Testis (tissue), 2 donors: ENCODE data around the gene METTL25B.

ENCODE experiments used
- POLR2A ChIP-seq: fragments of 450-650 bp; IDR thresholded peaks from one replicate; pipeline ENCODE4 v1.6.1; 2017; ENCODE audit warnings: antibody characterized with exemption, mild to moderate bottlenecking, moderate library complexity
- TF ChIP-seq, protein P1 (sequence below), 3 experiments: fragments of 450-650 bp in 2 of 3; fragments of 200-600 bp in 1 of 3; sonication (generic) in 1 of 3; IDR thresholded peaks; one replicate each; pipeline ENCODE4 v1.5.1; 2016 to 2019; ENCODE audit warnings: antibody characterized with exemption in 3 of 3, mild to moderate bottlenecking in 2 of 3, moderate library complexity in 1 of 3

DNA sequence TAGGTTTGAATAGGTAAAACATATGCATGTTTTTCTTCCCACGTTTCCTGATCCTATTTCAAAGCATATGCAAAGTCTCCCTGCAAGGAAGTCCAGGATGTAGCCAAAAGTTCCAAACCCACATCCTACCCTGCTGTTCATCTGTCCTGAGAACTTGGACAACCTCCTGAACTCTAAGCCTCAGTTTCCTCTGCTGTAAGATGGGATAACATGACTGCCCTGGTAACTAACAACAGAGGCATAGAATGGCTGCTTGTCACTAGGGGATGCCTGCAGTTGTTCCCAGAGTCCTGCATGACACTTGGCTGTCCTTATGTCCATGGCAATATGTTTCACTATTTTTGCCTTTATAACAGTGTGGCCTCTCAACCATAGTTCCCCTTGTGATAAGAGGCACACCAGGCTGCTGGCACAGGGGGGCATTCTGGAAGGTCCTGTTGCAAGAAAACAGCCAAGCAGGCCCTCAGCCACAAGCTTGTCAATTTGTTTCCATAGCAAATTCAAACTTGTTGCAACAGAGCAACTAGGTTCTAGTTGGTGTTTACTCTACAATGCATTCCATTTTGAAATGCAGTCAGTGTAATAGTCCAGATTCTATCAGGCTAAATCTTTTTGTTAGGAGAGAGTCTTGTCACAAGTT is 24.7 kb downstream of the METTL25B start:
- TF ChIP-seq, protein P1, sequence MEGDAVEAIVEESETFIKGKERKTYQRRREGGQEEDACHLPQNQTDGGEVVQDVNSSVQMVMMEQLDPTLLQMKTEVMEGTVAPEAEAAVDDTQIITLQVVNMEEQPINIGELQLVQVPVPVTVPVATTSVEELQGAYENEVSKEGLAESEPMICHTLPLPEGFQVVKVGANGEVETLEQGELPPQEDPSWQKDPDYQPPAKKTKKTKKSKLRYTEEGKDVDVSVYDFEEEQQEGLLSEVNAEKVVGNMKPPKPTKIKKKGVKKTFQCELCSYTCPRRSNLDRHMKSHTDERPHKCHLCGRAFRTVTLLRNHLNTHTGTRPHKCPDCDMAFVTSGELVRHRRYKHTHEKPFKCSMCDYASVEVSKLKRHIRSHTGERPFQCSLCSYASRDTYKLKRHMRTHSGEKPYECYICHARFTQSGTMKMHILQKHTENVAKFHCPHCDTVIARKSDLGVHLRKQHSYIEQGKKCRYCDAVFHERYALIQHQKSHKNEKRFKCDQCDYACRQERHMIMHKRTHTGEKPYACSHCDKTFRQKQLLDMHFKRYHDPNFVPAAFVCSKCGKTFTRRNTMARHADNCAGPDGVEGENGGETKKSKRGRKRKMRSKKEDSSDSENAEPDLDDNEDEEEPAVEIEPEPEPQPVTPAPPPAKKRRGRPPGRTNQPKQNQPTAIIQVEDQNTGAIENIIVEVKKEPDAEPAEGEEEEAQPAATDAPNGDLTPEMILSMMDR (IDR thresholded peaks at IDR 0.05) = no peak
- TF ChIP-seq POLR2A = no peak
